ENCODE results near the gene SPATA13.

- TF ChIP-seq CTCF (IDR thresholded peaks at IDR 0.05 in 8 of 11, conservative IDR thresholded peaks at IDR 0.05 in 3 of 11): no peak
- TF ChIP-seq POLR2A (IDR thresholded peaks at IDR 0.05): no peak
- no peak for TF ChIP-seq POLR2AphosphoS5 (IDR thresholded peaks at IDR 0.05)
Observed at GRCh38 chr13:24222756-24223155, 62.2 kb downstream of the SPATA13 start.
